Measurements from ENCODE around the gene SLC12A3. TPM values are rescaled to one million over a fixed set of nuclear protein-coding genes. Genes with fewer than 3 reads are reported as not detected.
"Not testable (repeated sequence)": the region's sequence is repeated elsewhere in the genome, so short reads cannot be mapped to it uniquely, and the experiment has no call there.

SLC12A3 gene
- total RNA-seq, 1 donor from 2014 or later, result 5.2 TPM

DNA sequence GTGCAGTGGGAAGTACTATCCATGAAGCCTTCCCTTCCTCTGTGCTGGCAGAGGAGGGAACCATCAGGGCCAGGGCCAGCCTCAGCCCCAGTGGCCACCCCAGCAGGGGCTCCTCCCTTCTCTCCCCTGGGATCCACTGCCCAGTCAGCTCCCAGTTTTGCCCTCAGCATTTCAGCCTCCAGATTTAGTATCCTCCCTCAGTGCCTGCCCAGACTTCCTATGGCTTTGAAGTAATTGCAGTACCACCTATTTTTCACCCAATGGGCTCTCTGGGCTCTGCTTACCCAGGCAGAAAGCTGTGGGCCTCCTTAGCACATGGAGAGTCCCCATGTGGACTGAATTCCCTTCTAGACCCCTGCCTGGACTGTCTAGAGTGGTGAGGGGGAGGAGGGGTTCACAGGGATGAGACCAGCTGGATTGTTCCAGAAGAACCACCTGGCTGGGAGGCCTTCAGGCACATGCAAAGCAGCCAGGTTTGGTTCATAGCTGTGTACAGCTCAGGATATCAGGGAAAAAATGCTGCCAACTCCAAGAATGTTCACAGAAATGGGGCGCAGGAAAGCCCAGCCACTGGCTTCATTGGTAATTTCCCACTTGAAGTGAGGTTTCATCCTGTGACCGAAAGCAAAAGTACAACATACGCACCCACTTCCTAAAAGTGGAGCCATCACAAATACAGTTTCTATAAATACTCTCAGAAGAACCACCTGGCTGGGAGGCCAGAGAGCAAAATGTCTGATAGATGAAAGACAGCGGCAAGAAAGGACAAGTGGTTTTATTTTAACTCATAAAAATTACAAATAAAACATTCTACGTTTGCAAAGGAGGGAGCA lies 51.8 kb downstream of the SLC12A3 start:
- no peak for DNase-seq (ENCODE audit: low read depth)

DNA sequence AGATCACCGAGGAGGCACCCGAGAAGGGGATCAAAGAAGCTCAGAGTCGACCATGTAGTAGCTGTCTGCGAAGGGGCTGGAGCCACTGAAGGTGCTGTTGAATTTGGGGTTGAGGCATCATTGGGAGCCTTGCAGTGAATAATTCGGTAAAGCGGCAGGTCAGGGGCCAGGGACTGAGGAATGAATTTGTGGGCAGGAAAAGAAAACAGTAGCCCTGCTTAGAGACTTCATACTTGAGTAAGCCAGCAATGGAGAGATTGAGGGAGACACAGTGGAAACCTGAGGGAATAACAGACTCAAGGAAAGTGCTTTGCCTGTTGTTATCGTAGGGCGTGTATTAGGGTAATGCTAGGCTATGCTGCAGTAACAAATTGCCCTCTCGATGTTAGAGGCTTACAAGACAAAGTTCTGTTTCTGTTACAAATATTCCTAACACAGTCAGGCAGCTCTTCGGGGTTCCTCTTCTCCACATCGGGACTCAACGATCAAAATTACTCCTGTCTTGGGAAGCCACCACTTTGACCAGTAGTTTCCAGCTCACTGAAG lies 53.5 kb downstream of the SLC12A3 start:
- peak; percentile 48 for DNase-seq (ENCODE audit: low read depth)

DNA sequence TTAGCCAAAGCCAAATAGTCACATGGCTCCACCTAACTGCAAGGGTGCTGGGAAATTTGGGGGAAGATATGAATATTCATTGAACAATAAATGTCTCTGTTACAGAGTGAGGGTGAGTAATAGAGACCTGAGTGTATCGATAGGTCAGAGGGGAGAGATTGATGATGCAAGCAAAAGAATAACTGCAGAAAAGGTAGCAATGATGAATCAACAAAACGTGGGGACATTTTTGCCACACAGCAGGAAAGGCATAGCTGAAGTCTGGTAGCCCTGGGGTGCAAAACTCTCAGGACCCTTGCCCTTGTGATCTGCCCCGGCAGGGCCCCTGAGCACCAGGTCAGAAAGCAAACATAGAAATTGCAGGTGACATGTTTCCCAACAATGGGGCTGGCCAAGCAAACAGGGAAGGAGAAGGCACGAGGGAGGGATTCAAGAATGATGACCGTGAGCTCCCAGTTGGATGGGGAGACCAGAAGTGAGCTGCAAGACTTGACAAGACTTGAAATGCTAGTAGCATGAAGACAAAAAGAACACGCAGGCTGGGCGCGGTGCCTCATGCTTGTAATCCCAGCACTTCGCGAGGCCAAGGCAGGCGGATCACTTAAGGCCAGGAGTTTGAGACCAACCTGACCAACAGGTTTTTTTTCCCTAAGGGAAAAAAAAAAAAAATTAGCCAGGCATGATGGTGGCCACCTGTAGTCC lies 54.2 kb downstream of the SLC12A3 start:
- no peak for DNase-seq (ENCODE audit: low read depth)

DNA sequence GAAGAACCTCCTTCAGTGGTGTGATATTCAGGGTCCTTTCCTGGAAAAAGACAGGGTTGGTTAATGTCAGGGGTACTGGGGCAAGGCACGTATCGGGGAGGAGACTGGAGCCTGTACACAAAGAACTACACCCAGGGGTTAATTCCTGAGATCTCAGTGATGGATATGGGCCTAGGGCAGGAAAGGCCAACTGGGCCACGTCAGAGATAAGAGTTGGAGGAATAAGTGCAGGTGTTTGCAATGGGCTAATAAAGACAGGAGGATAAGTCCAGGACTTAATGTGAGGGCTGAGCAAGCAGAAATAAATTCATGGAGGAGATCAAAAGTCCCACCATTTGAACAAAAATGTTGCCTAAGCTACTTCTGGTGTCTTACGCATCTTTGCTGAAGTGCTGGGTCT lies 56.6 kb downstream of the SLC12A3 start:
- DNase-seq (ENCODE audit: low read depth), result no peak

DNA sequence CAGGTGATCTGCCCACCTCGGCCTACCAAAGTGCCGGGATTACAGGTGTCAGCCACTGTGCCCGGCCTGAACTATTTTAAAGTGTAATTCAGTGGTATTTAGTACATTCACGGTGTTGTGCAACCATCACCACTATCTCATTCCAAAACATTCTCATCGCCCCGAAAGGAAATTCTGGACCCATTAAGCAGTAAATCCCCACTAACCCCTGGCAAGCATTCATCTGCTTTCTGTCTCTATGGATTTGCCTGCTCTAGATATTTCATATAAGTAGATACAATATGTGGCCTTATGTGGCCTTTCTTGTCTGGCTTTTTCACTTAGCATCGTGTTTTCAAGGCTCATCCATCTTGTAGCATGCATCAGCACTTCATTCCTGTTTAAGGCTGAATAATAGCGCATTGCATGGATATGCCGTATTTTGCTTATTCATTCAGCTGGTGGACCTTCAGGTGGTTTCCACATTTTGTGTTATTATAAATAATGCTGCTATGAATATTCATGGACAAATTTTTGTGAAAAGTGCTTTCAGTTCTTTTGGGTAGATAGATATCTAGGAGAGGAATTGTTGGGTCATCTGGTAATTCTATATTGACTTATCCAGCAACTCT lies 58.6 kb downstream of the SLC12A3 start:
- no peak for DNase-seq (ENCODE audit: low read depth)

DNA sequence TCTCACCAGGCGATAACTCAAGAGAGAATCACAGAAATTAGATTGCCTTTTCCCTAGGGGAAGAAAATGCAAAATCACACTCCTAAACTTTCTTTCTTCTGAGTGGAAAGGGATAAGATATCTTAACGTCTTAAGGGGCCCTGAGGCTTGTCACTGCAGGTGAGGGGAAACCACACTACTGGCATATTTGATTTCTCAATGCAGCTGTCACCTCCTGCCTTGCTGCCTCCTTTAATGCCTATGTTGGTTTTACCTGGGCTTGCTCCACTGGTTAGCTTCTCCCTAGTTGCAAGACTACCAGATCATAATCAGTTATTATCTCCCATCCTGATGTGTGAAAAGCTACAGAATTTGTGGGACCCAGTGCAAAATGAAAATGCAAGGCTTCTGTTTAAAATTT lies 62.5 kb downstream of the SLC12A3 start:
- no peak for DNase-seq (ENCODE audit: low read depth)

DNA sequence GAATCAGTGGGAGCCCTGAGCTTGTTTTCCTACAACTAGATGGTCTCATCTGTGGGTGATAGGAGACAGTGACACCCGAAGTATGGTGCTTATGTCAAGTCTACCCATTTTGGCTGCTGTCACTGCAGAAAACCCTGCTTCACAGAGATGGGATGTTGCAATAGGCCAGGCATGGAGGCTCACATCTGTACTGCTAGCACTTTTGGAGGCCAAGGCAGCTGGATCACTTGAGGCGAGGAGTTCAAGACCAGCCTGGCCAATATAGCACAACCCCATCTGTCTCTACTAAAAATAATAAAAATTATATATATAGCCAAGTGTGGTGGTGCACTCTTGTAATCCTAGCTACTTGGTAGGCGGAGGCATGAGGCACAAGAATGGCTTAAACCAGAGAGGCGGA lies 64.6 kb downstream of the SLC12A3 start:
- DNase-seq (ENCODE audit: low read depth), result no peak

DNA sequence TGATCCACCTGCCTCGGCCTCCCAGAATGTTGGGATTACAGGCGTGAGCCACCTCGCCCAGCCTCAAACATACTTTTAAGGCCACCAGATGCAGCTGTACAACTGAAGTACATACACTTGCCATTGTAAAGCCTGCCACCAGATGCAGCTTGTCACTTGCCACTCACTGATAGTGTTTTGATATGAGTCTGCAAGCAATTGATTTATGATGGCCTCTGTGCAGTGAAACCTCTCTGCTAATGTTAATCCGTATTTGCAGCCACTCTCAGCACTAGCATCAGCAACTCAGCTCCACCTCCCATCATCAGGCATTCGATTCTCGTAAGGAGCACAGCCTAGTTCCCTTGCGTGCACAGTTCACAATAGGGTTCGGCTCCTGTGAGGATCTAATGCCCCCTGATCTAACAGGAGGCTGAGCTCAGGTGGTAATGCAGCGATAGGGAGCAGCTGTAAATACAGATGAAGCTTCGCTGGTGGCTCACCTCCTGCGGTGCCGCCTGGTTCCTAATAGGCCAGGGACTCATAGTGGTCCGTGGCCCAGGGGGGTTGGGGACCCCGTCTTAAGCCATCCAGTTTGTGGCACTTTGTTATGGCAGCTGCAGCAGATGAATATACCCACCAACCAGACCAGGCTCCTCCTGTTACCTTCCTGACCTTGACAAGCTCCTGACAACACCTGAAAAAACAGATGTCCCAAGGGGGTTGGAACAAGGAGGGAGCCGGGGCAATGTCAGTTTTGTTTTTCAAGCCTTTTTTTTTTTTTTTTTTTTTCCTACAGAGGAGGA lies 65.7 kb downstream of the SLC12A3 start:
- DNase-seq (ENCODE audit: low read depth), result no peak

DNA sequence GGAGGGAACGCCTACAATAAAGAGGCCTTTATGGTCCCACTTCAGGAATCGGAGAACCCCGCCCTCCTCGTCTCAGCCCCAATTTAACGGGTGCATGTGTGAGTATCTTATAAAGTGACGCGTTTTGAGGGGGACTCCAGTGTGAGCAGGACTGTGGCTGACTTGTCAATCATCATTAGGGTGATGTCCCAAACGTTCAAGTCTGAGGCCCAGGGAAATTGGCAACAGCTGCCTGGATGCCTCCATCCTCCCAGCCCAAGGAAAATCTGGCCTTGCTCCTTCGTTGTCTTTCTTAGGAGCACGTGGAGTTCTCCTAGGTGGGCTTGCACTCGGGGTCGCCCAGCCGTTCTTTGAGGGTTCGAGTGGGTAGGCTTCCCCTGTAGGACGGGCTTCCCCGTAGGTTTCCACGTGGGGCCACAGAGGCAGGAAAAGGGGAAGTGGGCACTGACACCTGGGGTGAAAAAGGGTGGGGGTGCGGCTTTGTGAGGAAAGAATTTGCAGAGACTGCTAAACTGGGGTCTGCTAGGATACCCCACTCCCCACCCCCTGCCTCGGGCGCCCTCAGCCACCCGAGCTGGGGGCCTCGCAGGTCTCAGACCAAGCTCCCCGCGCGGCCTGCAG lies 66.4 kb downstream of the SLC12A3 start:
- DNase-seq (ENCODE audit: low read depth), result no peak

DNA sequence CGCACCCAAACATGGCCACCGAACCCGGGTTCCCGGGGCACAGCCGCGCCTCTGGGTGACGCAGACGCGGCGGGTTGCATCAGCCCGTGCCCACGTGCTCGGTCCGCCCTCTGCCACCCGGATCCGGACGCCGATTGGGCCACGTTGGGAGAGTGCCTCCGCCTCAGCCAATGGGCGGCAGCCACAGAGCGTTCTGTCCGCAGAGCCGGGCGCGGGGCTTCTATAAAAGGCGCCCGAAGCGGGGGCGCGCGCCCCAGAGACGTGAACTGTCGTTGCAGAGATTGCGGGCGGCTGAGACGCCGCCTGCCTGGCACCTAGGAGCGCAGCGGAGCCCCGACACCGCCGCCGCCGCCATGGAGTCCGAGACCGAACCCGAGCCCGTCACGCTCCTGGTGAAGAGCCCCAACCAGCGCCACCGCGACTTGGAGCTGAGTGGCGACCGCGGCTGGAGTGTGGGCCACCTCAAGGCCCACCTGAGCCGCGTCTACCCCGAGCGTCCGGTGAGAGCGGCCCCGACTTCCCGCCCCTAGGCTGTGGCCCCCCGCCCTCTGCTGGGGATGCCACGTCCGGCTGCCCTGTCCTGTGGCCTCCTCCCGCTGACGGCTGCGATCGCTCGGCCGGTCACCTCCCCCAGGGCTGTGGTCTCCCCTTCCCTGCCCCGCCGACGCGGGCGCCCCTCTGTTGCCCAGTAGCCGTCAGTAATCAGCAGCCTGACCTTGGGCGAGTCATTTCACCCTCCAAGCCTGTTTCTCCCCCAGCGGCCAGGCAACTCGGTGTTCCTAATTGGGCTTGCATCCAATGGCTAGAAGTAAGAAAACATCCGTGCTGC lies 67.1 kb downstream of the SLC12A3 start, which contains the start of gene HERPUD1:
HERPUD1 (plus strand) TSS at position 251 of the 829 bp plus-strand sequence; CDS start at position 354, 103 bp downstream.
- peak; percentile 90 for DNase-seq (ENCODE audit: low read depth)

DNA sequence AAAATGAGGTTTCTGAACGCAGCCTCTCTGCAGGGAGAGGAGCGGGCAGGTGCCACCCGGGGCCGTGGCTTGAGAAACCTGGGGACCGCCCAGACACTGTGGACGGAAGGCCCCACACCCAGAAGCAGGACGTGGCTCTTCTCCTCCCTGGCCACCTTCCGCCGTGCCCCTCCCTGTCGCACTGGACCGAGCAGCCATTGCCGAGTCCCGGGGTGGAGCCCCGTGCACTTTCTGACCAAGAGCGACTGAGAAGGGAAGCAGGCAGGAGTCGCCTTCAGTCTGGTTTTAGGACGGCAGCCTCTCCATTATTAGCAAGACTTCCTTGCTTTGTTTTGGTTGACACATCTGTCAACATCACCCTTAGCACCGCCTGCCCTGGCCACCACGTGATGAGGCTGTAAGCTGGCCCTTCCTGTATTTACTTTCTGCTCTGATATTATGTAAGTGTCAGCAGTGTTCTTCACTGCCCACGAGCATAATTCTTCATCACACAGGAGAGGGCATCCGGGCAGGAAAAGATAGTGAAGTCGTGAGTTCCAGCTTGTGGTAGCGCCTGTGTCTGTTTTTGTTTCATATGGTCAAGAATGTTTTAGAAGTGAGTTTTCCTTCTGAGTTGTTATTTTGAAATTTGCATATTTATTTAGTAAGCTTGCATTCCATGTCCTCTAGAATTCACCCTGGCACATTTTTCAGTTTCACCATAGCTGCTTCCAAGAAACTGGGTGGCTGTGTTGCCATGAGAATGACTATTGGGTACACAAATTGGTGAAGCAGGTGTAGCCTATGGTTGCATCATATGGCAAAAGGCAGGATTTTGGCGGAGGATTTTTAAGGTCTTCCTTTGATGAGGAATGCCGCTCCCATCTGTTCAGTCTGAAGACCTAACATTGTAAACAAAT lies 68.0 kb downstream of the SLC12A3 start:
- peak; percentile 76 for DNase-seq (ENCODE audit: low read depth)

DNA sequence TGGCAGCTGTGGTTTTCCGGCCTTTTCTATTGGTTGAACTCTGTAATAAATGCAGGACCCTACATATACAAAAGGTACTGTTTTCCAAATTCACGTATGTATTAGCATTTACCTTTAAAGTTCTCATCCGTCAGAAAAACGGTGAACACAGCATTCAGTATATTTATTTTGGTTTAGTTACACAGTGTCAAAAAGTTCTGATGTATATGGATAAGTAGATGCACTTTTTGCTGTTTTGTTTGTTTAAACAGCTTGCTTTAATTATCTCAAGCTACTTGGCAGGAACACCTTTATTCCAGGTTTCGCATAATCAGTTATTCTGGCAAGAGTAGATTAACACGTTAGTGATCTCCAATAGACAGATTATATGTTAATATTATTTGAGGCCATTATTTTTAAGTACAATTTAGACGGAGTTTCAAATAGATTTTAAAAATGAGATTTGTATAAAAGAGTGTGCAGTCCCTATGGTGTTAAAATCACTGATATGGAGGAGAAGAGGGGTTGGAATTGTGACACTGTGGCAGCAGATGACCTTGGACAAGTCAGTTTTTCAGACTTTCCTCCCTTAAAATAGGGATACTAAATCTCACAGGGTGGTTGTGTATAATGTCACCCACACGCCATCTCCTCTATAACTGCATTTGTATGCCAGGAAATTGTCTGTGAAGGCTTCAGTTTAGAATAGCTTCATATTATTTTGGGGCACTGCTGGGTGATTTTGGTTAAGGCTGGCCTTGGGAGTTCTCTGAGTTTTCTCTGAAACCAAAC lies 69.0 kb downstream of the SLC12A3 start:
- DNase-seq (ENCODE audit: low read depth), result no peak

DNA sequence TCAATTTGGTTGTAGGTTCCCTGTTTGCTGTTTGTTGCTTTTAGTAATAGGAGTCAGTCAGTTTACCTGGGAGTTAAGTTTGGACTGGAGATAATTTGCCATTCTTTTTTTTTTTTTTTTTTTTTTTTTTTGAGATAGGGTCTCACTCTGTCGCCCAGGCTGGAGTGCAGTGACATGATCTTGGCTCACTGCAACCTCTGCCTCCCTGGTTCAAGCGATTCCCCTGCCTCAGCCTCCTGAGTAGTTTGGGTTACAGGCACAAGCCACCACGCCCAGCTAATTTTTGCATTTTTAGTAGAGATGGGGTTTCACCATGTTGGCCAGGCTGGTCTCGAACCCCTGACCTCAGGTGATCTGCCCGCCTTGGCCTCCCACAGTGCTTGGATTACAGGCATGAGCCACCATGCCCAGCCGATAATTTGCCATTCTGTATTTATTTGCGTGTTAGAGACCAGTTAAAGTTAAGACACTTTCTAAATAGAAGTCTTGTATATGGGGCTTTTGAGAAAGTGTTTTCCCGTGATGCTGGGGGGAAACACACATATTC lies 69.7 kb downstream of the SLC12A3 start:
- DNase-seq (ENCODE audit: low read depth), result not testable (repeated sequence)

DNA sequence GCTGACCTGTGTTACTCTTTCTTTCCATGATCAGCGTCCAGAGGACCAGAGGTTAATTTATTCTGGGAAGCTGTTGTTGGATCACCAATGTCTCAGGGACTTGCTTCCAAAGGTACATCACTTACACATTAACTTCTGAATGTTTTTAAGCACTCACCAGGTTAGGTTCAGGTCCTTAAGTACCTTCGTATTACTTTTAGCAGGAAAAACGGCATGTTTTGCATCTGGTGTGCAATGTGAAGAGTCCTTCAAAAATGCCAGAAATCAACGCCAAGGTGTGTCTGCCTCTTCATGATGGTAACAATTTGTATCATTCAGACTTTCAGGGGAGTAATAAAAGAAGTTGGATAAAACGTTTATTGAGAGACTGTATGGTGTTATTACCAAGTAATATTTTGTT lies 70.2 kb downstream of the SLC12A3 start:
- DNase-seq (ENCODE audit: low read depth), result peak; percentile 49

DNA sequence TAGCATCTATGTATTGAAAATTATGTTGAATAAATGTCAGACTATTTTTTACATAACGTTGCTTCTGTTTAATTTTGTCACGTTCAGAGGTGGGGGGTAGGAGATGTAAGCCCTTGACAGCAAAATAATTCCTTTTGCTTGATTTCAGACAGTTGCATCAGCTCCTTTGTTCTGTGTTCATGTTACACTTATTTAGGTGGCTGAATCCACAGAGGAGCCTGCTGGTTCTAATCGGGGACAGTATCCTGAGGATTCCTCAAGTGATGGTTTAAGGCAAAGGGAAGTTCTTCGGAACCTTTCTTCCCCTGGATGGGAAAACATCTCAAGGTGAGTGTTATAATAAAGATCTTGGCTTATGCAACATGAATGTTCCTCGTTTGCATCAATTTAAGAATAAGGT lies 71.5 kb downstream of the SLC12A3 start:
- DNase-seq (ENCODE audit: low read depth), result no peak

DNA sequence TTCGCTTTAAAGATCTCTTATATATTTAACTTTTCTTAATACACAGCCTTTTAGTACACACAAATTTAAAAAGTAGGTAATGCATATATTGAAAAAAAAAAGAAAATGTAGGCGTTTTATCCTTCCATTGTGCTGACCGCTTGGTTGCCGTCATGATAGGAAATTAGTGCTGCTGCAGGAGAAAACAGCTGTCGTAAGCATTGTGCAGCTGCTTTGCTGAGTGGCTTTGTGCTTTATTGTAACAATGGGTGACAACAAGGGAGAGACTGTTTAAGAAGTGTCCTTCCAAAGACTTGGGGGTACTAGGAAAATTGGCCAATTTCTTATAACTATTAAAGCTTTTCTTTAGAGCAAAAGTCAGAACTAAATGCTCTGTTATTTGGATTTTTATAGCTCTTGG lies 71.9 kb downstream of the SLC12A3 start:
- no peak for DNase-seq (ENCODE audit: low read depth)

DNA sequence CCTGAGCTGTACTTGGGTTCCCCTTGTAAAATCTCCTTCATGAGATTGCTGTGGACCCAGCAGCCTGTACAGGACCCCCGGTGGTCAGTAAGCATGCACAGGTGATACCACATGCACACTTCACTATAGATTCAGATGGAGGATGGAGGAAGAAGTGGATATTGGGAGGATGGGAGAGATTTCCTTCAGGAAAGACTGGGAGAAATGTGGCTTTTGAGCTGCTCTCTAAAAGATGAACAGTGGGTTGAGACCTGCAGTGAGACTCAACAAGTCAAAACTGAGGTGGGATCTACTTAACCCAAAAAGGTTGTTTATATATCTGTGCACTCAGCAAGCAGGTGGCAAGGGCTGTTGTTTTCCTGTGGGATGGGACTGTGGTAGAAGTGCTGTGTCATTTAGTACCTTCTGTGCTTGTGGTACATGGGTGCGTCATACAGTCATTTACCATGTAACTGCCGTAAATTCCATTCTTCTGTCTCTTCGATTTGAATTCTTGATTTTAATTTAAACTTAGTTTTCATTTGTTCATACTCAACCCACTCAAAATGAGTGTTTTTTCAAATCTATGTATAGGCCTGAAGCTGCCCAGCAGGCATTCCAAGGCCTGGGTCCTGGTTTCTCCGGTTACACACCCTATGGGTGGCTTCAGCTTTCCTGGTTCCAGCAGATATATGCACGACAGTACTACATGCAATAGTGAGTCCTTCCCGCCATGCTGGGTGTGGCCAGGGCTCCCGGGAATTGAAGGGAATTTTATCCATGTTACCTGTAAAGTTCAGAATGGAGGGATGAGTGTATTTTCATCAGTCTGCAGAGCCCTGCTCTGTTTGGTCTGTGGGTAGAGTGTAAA lies 73.9 kb downstream of the SLC12A3 start:
- DNase-seq (ENCODE audit: low read depth), result no peak
